K562 (cell line): Measurements from ENCODE around the gene TIAL1. TPM values are rescaled to one million over a fixed set of nuclear protein-coding genes. Genes with fewer than 3 reads are reported as not detected.

Experiments used
- BCL6 ChIP-seq: fragments of 250-450 bp; sonication (Bioruptor Pico); IDR thresholded peaks from 2 replicates; pipeline ENCODE4 v1.4.0; 2020
- C11orf30 ChIP-seq: fragments of 450-650 bp; IDR thresholded peaks from 2 replicates; pipeline ENCODE4 v1.6.1; 2016; ENCODE audit warnings: low read depth, mild to moderate bottlenecking
- CTCFL ChIP-seq: IDR thresholded peaks from 2 replicates; pipeline ENCODE4 v1.6.1; 2011; ENCODE audit warnings: borderline replicate concordance, low read depth, mild to moderate bottlenecking, moderate library complexity, low read length; ENCODE audit not compliant: insufficient read depth, poor library complexity, severe bottlenecking
- E2F4 ChIP-seq: sonication (generic); formaldehyde crosslinking; IDR thresholded peaks from 2 replicates; pipeline ENCODE4 v1.8.0; 2022; ENCODE audit warnings: mild to moderate bottlenecking, low read depth, missing genetic modification reagents
- ELF2 ChIP-seq: fragments of 250-450 bp; sonication (Bioruptor Pico); IDR thresholded peaks from 2 replicates; pipeline ENCODE4 v1.5.0; 2021; ENCODE audit warnings: mild to moderate bottlenecking
- GABPB1 ChIP-seq: sonication (generic); formaldehyde crosslinking; IDR thresholded peaks from 2 replicates; pipeline ENCODE4 v1.8.0; 2022; ENCODE audit warnings: mild to moderate bottlenecking, missing genetic modification reagents
- HNRNPL ChIP-seq: fragments of 200-400 bp; formaldehyde crosslinking; IDR thresholded peaks from 2 replicates; pipeline ENCODE4 v1.6.1; 2017; ENCODE audit warnings: low read depth, mild to moderate bottlenecking, low read length
- ID3 ChIP-seq, 2 experiments: fragments of 250-450 bp in 1 of 2; fragments of 450-650 bp in 1 of 2; sonication (Bioruptor Pico) in 1 of 2; IDR thresholded peaks; 2 replicates each; pipeline versions ENCODE4 v1.6.1 to v1.8.0; 2016 to 2021; ENCODE audit warnings: mild to moderate bottlenecking in 2 of 2, moderate library complexity in 2 of 2, missing compliant biosample characterization in 1 of 2, missing genetic modification characterization in 1 of 2
- KDM5B ChIP-seq: fragments of 200-600 bp; sonication (generic); IDR thresholded peaks from 2 replicates; pipeline ENCODE4 v1.6.1; 2012; ENCODE audit warnings: low read depth, mild to moderate bottlenecking, moderate library complexity, low read length, control low read depth, inconsistent platforms; ENCODE audit not compliant: insufficient replicate concordance
- MBD2 ChIP-seq: sonication (generic); IDR thresholded peaks from 2 replicates; pipeline ENCODE4 v1.6.1; 2016; ENCODE audit warnings: low read depth, borderline replicate concordance
- MNT ChIP-seq, 2 experiments: fragments of 450-650 bp; conservative IDR thresholded peaks; 2 replicates each; pipeline ENCODE4 v1.6.1; 2017; ENCODE audit warnings: mild to moderate bottlenecking in 2 of 2, moderate library complexity in 2 of 2
- NRF1 ChIP-seq, 2 experiments: fragments of 450-650 bp; IDR thresholded peaks in 1 of 2; conservative IDR thresholded peaks in 1 of 2; 2 replicates each; pipeline ENCODE4 v1.6.1; 2014; ENCODE audit warnings: mild to moderate bottlenecking in 2 of 2
- OTX1 ChIP-seq: fragments of 450-650 bp; formaldehyde crosslinking; IDR thresholded peaks from 2 replicates; pipeline ENCODE4 v1.4.0; 2022; ENCODE audit warnings: mild to moderate bottlenecking
- POLR2AphosphoS5 ChIP-seq: IDR thresholded peaks from 2 replicates; pipeline ENCODE4 v1.6.1; 2011; ENCODE audit warnings: mild to moderate bottlenecking, low read depth, low read length, moderate library complexity; ENCODE audit not compliant: control insufficient read depth, insufficient read depth
- POLR2H ChIP-seq: IDR thresholded peaks from 2 replicates; pipeline ENCODE4 v1.6.1; 2016; ENCODE audit warnings: missing genetic modification characterization, low read depth, mild to moderate bottlenecking, control low read depth, missing compliant biosample characterization, moderate library complexity
- RBBP5 ChIP-seq: fragments of 200-600 bp; sonication (generic); IDR thresholded peaks from 2 replicates; pipeline ENCODE4 v1.6.1; 2012; ENCODE audit warnings: borderline replicate concordance, mild to moderate bottlenecking, low read length, control low read depth, inconsistent platforms; ENCODE audit not compliant: insufficient read depth, poor library complexity, severe bottlenecking
- RNF2 ChIP-seq: sonication (generic); IDR thresholded peaks from 2 replicates; pipeline ENCODE4 v1.6.1; 2016
- TGIF2 ChIP-seq: sonication (generic); formaldehyde crosslinking; IDR thresholded peaks from 2 replicates; pipeline ENCODE4 v1.8.1; 2022; ENCODE audit warnings: mild to moderate bottlenecking, missing genetic modification reagents, moderate library complexity
- WHSC1 ChIP-seq: IDR thresholded peaks from one replicate; pipeline ENCODE4 v1.6.1; 2012; ENCODE audit warnings: low read length, control low read depth, inconsistent platforms
- ZEB2 ChIP-seq: fragments of 450-650 bp; IDR thresholded peaks from 2 replicates; pipeline ENCODE4 v1.6.1; 2016
- ZFX ChIP-seq: sonication (generic); formaldehyde crosslinking; IDR thresholded peaks from 2 replicates; pipeline ENCODE4 v1.8.0; 2022; ENCODE audit warnings: mild to moderate bottlenecking, missing genetic modification reagents, moderate library complexity
- ZNF263 ChIP-seq: sonication (generic); formaldehyde crosslinking; IDR thresholded peaks from 2 replicates; pipeline ENCODE4 v1.8.0; 2022; ENCODE audit warnings: mild to moderate bottlenecking, missing genetic modification reagents, borderline replicate concordance
- polyA plus RNA-seq, 8 experiments: library from polyadenylated mRNA; depleted of rRNA in 4 of 8; stranded (reverse) in 5 of 8; unstranded in 3 of 8; fragments of >200 nt; fragmentation: Nextera tagmentation in 2 of 8; fragmentation: Illumina TruSeq in 1 of 8; extraction: Ambion mirVana in 2 of 8; extraction: Trizol in 1 of 8; gene quantifications; 2 replicates each; pipeline versions ENCODE4 v1.2.1 to v1.2.3, GENCODE V29; 2011 to 2014; ENCODE audit warnings: inconsistent platforms in 1 of 8, missing spikeins in 1 of 8
- total RNA-seq, 7 experiments: library from RNA; depleted of rRNA in 6 of 7; stranded (reverse); fragments of >200 nt in 6 of 7; fragmentation: Illumina TruSeq in 2 of 7; extraction: Trizol in 2 of 7; gene quantifications; 2 replicates each; pipeline versions ENCODE4 v1.2.1 to v1.2.3, GENCODE V29; 2011 to 2021; ENCODE audit warnings: low replicate concordance in 1 of 7

TIAL1 gene
- total and polyA plus RNA-seq, 9 of the 15 experiments (the other 6 are each of a cell fraction or from before 2014, with no cell fraction given) = 22.5 to 126 (median 58.2) TPM

- TF ChIP-seq POLR2H (peak; percentile 89), MNT (conservative IDR thresholded peaks at IDR 0.05) (peak; percentile 77 to 91), MBD2 (peak; percentile 44), BCL6 (CRISPR knock-in tag) (no peak), ZNF263 (CRISPR knock-in tag) (peak; percentile 98), OTX1 (CRISPR knock-in tag) (no peak), E2F4 (CRISPR knock-in tag) (peak; percentile 95), ELF2 (CRISPR knock-in tag) (peak; percentile 62; the same call in 1 of the 2 replicates), POLR2AphosphoS5 (peak; percentile 80), ID3 (CRISPR knock-in tag; IDR thresholded peaks at IDR 0.05) (no peak), ID3 (tag; IDR thresholded peaks at IDR 0.05) (no peak), KDM5B (peak; percentile 91), HNRNPL (no peak), RBBP5 (peak; percentile 71), WHSC1 (no peak), ZFX (CRISPR knock-in tag) (peak; percentile 90), GABPB1 (CRISPR knock-in tag) (peak; percentile 65), C11orf30 (peak; percentile 63), TGIF2 (CRISPR knock-in tag) (no peak), ZEB2 (no peak), CTCFL (no peak), NRF1 (conservative IDR thresholded peaks at IDR 0.05 in 1 of 2, IDR thresholded peaks at IDR 0.05 in 1 of 2) (peak; percentile 91 to 93), RNF2 (no peak)
Measured at GRCh38 chr10:119596537-119597404, at the start of gene TIAL1 (continued).
